ENCODE results near the gene SMTNL2.
A peak's percentile ranks its signal among the peaks of the same experiment; 100 is the strongest.

SMTNL2 gene

DNA sequence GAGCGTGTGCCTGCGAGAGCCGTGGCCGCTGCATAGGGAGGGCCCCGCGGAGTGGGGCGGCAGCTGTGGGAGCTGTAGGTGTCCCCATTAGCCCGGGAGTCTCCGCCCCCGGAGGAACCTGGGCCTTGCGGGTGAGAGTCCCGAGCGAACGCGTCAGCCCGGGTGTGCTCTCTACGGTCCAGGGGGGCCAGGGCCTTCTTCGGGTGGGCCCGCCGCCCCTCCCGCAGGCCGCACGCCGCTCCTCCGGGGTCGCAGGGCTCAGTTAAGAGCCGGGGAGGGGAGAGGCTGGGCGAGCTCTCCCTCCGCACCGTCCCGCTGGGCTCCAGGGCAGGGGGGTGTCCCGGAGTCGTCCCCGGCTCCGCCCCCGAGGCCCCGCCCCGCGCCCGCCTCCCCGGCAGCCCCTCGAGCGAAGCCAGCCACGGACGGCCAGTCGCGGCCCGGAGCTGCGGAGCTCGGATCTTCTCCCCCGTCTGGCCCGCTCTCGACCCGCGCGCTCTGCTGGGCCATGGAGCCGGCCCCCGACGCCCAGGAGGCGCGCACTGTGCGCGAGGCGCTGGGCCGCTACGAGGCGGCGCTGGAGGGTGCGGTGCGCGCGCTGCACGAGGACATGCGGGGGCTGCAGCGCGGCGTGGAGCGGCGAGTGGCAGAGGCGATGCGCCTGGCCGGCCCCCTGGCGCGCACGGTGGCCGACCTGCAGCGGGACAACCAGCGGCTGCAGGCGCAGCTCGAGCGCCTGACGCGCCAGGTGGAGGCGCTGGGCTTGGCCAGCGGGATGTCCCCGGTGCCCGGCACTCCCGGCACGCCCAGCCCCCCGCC lies at the start of gene SMTNL2:
TSS of gene SMTNL2 (plus strand) at position 429 of the 816 bp plus-strand sequence. CDS start at position 506, 77 bp downstream.
- DNase-seq (ENCODE audit: extremely low read depth in 1 of 2, low read depth in 1 of 2) = peak in 1 of 2 donors; percentile 13

DNA sequence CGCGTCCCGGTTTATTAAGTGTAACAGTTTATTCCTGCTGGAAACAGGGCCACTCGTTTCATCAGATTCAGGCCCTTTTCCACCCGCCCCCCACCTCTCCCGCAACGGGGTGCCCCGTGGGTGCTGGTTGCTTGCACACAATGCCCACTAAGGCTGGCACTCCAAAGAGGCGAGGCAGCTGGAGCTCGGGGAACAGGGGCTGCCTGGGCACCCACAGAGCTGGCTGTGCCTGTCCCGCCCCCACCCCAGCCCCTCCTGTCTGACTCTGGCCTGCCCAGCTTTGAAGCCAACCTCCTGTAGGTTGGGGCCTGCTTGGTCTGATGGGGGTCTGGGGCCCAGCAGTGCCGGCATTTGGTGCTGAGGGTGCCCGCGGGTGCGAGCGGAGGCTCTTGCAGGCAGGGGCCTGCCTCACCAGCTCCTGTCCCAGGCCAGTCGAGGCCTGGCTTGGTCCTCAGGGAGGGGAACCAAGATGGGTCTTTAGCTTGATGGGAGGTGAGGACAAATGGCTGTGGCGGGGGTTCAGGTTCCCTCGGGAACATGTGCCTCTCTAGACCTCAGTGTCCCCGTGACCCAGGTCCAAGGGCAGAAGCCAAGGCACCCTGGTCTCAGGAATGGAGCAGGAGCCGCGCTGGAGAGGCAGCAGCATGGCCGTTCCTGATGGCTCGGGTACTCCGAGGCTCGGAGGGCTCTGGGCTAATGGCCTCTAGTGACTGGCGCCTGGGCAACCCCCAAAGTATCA lies 49.2 kb upstream of the SMTNL2 start:
- DNase-seq (ENCODE audit: extremely low read depth in 1 of 2, low read depth in 1 of 2) = no peak

DNA sequence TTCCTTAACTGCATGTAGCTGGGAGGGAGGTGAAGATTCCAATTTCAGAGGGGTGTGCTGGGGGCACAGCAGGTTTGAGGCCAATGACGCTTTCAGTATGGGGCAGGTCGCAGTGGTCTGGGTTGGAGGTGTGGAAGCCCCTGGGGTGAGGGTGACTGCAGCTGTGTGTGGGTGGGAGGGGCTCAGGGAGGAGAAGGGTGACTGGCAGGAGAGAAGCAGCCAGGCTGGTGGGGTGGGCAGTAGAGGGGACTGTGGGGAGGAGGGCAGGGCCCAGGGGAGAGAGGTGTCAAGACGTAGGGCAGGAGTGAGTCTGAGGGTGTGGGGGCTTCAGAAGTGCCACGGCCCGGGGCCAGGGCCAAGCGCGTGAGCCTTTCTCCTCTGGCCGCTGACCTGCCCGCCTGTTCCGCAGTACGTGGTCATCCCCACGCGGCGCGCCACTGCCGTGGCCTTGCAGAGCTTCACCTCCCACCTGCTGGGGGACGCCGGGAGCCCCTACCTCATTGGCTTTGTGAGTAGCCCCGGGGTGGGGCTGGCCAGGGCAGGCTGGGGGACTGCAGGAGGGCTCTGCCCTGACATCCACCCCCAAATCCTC lies 48.6 kb upstream of the SMTNL2 start:
- no peak for DNase-seq (ENCODE audit: extremely low read depth in 1 of 2, low read depth in 1 of 2)

DNA sequence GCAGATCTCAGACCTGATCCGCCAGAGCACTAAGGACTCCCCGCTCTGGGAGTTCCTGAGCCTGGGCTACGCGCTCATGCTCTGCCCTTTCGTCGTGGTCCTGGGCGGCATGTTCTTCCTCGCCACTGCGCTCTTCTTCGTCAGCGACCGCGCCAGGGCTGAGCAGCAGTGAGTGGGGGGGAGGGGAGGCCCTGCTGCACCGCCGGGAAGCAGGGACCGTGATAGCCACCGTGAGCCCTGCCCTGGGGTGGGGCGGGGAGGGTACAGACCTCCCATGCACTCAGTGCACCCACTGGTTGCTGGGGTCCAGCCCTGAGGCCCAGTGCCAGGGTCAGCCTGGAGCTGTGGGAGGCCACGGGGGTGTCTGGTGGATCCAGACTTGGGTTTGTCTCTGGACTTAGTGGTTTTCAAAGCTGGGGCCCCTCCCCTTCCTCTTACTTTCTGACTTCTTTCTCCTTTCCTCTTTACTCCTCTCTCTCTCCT lies 48.0 kb upstream of the SMTNL2 start:
- no peak for DNase-seq (ENCODE audit: extremely low read depth in 1 of 2, low read depth in 1 of 2)

DNA sequence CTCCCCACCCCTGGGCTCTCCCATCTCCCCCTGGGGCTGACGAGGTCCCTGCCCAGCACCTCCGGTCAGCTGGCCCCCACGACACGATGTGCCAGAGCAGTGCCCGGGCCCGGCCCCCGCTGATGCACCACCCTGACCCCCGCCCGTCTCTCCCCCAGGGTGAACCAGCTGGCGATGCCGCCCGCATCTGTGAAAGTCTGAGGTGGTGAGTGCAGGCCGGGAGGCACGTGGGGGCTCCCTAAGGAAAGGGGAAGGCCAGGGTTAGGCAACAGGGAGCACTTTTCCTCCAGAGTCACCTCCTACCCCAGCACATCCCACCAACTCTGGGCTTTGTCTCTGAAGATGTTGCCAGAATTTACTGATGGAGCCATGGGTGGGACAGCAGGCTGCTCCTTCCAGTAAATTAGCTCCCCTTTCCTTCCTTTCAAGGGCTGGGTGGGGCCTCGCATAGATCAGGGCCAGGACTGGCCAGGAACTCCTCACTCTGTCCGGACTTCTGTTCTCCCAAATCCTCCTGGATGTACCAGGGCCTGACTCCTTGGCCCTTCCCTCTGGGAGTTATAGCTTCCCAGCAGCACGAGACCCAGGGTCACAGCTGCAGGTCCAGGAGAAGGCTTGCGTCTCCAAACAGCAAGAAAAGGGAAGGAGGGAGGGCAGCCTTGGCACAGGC lies 47.5 kb upstream of the SMTNL2 start:
- no peak for DNase-seq (ENCODE audit: extremely low read depth in 1 of 2, low read depth in 1 of 2)

- DNase-seq (ENCODE audit: extremely low read depth in 1 of 2, low read depth in 1 of 2) = no peak
Observed at GRCh38 chr17:4537451-4538235, 46.7 kb upstream of the SMTNL2 start.

GRCh38 chr17:4538236-4539002 lies 45.9 kb upstream of the SMTNL2 start:
- DNase-seq (ENCODE audit: extremely low read depth in 1 of 2, low read depth in 1 of 2) = no peak

- DNase-seq (ENCODE audit: extremely low read depth in 1 of 2, low read depth in 1 of 2) = no peak
Observed at GRCh38 chr17:4539025-4539424, 45.3 kb upstream of the SMTNL2 start.

GRCh38 chr17:4539576-4540223 lies 44.6 kb upstream of the SMTNL2 start:
- DNase-seq (ENCODE audit: extremely low read depth in 1 of 2, low read depth in 1 of 2) = no peak

DNA sequence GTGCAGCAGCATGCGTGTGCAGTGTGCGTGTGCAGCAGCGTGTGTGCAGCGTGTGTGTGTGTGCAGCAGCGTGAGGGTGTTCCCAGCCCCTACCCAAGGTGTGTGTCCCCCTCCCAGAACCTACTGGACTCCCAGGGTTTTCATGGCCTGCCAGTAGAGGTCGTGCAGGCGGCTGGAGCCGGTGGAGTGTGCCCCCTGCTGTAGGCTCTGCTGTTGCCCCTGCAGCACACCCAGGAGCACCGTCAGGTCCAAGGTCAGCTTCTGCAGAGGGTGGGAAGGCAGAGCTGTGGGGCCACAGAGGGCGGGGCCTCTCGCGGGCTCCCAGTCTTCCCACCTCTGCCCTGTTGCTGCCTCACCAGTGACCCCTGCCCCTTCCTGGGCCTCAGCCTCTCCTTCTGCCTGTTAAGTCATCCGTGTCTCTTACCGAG lies 44.1 kb upstream of the SMTNL2 start:
- no peak for DNase-seq (ENCODE audit: extremely low read depth in 1 of 2, low read depth in 1 of 2)

DNA sequence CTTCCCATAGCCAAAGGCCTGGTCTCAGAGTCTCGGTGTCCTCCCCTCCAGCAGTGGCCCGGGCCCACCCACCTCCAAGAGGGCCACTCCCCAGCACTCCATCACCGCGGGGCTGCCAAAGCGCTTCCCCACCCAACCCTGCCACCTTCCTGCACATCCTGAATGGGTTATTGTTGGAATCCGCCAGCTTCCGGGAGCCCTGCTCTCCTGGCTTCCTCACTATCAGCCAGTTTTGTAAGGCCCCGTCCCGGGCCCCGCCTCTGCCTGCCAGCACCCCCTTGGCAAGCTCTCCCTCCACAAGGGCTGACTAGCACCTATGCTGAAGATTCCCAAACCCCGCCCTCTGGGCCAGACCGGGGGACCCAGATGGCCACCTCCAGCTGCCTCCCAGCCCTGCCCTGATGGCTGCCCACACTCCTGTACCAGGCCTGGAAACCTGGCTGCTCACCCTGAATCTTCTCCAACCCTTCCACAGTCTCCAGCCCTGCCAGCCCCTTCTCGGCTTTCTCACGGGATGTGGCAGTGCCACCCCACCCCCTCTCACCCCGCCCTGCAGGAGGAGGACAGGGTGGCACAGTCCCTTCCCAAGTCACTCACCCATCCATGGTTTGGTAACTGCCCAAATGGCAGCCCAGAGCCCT lies 43.5 kb upstream of the SMTNL2 start:
- DNase-seq (ENCODE audit: extremely low read depth in 1 of 2, low read depth in 1 of 2) = no peak

DNA sequence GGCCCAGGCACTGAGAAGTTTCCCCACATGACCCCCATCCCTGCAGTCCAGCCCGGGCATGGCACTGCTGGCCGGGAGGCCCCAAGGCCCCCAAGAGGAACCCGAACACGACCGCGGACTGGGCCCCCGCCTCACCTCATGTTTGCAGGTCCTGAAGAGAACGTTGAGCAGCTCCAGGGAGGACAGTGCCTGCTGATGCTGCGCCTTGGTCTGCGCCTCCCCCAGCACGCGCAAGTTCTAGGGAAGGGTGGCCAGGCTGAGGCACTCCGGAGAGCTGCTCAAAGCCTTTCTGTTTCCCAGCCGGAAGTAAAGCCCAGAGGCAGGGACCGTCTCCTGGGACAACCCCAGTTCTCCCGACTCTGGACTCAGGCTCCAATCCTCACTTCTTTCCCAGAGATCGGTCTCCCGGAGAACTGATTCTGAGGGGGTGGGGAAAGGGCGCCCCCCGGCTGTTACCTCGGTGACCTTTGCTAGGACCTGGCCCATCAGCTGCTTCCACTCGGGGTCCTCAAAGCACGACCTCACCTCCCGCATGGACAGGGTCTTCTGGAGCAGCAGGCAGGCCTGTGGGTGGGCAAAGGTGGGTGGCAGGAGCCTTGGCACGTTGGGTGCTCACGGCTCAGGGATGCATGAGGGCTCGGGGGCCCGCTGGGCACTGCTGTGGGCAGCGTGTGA lies 42.9 kb upstream of the SMTNL2 start:
- DNase-seq (ENCODE audit: extremely low read depth in 1 of 2, low read depth in 1 of 2) = no peak

DNA sequence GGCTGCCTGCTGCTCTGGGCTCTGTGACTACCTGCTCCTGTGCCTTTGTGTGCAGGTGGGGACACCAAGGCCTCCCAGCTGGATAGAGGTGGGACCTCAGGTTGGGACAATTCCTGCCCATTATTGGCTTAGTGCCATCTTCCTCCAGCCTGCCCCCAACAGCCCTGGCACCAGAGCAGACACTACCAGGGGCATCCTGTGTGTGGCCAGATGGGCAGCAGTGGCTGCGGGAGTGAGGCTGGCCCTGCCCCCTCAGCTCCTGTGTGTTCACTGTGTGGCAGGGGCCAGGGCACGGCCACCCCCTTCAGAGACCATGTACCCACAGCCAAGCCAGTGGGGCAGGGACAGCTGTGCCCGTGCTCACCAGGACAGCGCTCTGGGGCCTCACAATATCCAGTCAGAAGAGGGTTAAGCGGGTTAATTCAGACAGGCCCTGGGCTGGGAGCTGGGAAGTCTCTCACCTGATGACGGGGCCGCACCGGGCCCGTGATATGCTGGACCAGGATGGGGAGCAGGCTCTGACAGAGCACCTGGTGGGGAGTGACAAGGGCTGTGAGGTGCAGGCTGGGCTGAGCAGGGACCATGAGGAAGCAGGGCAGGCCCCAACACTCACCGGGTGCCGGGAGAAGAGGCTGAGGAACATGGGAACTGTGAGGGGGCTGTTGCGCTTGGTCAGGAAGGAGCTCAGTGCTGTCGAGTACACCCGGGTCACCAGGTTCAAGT lies 42.2 kb upstream of the SMTNL2 start:
- DNase-seq (ENCODE audit: extremely low read depth in 1 of 2, low read depth in 1 of 2) = no peak

GRCh38 chr17:4542726-4543191 lies 41.6 kb upstream of the SMTNL2 start:
- no peak for DNase-seq (ENCODE audit: extremely low read depth in 1 of 2, low read depth in 1 of 2)

DNA sequence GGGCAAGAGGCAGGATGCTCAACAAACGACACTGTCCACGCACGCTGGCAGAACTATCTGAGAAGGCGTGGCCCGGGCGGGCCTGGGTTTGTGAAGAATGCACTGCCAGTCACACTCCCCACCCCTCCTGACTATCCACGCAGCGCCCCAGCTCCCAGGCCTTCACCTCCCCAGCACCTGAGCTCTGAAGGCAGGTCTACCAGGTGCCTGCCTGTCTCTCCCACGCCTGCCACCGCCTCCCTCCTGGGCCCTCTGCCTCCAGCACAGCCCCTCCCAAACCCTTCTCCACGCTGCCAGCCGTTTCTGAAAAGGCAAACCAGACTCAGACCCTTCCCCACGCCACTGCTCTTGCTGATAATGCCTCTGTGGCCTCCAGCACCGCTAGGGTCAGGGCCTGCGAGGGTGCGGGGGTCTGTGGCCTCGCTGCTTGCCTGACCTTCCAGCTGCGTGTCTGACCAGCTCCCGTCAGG lies 40.7 kb upstream of the SMTNL2 start:
- DNase-seq (ENCODE audit: extremely low read depth in 1 of 2, low read depth in 1 of 2) = no peak

DNA sequence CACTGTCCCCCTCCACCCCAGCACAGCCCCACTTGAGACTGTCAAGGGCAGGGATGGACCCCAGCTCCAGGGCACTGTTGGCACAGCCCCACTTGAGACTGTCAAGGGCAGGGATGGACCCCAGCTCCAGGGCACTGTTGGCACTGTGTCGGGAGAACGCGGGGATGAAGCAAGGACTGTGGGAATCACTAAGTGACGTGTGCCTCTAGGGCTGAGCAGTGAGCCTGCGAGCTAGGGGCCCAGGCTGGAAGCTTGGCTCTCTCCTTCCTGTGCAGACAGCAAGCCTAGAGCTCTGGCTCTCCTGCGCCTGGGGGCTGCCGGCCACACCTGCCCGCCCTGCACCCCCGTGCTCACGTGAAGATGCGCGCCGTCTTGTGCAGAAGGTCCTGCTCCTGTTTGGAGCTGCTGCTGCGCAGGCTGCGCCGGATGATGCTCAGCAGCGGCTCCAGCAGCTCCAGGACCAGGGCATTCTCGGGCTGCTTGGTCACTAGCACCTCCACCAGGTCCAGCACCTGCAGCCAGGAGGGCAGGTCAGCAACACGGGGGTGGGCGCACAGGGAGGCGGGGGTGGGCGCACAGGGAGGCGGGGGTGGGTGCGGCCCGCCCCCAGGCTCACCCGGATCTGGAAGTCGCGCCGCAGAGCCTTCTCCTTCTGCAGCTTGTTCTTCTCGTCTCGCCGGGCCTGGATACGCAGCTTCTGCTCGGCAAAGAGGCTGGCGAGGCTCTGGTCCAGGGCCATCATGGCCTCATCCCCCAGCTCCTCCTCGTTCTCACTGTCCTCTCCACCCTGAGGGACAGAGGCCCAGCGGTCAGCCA lies 40.0 kb upstream of the SMTNL2 start:
- DNase-seq (ENCODE audit: extremely low read depth in 1 of 2, low read depth in 1 of 2) = no peak

GRCh38 chr17:4544951-4545216 lies 39.4 kb upstream of the SMTNL2 start:
- no peak for DNase-seq (ENCODE audit: extremely low read depth in 1 of 2, low read depth in 1 of 2)

Measured in activated CD8-positive, alpha-beta memory T cell treated with anti-CD3 and anti-CD28 coated beads for 1 hour (primary cell).